Stimulated activated CD4-positive, alpha-beta T cell treated with anti-CD3 and anti-CD28 coated beads, Interleukin-2, amount 100 ng/mL, for 4 hours (primary cell): ENCODE results near the gene CFAP97D2.

ENCODE experiments used
- DNase-seq: peaks from one replicate; pipeline ENCODE4 v3.0.0-alpha.2; 2020; ENCODE audit warnings: low read depth

CFAP97D2 gene

DNA sequence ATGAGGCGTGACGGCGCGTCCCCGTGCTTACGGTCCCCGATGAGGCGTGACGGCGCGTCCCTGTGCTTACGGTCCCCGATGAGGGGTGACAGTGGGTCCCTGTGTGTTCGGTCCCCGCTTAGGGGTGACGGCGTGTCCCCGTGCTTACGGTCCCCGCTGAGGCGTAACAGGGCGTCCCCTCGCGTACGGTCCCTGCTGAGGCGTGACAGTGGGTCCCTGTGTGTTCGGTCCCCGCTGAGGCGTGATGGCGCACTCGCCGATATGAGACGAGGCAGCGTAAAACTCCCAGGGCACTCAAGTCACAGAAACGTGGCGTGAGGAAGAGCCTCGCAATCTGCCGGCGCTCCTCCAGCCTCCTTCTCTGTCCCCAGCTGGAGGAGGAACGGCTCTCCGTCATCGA is 20.9 kb downstream of the CFAP97D2 start:
- DNase-seq = no peak

DNA sequence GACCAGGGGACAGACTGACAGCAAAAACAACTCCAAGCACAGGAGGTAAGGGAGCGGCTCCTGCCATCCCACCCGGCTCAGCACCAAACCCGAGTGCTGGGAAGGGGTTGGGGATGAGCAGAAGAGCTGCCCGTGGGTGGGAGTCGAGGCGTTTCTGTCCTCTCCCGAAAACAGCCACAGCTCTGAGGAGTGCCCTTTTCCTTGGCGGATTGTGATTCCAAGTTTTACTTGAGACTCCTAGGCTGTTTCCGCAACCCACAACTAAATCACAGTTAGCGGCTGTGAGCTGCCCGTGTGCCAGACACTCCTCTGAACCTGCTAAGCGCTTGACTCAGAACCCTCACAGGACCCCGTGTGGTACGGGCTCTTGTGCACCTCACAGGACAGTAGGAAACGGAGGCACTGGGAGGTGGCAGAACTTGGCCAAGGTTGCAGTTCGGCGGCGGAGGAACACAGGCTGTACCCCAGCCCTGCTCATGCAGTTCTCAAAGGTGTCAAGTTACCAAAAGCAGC is 21.4 kb downstream of the CFAP97D2 start:
- no peak for DNase-seq

DNA sequence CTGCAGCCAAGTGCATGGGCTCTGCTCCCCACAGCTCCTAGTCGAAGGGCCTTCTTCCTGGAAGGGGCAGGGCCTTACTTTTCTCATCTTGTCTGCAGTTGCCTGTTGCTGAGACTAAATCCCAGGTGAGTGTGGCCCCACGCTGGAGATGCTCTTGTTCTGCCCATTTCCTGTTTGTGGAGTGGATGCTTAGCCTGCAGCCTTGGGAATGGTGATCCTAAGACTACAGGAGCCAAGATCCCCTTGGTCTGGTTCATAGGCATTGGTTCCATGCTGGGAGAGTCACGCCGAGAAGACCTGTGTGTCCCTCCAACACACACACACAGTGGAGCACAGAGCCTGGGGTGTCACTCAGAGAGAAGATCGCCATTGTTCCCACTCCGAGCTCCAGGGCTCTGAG is 23.5 kb downstream of the CFAP97D2 start:
- DNase-seq = no peak

DNA sequence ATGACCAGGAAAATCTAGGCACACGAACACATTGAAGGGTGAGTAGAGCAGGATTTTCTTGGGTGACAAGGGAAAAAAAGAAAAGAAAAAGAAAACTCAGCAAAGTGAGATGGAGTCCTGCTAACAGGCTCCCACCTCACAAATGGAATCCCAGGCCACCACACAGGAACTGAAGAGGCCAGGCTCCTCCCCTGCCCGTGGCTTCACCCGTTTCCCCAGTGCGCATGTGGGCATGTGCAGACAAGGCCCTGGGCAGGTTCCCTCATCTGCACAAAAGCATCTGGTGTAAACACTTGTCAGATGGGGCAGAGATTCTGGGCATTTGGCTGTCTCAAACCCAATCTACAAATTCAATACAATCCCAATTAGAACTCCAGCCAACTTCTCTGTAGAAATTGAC is 24.5 kb downstream of the CFAP97D2 start:
- no peak for DNase-seq

DNA sequence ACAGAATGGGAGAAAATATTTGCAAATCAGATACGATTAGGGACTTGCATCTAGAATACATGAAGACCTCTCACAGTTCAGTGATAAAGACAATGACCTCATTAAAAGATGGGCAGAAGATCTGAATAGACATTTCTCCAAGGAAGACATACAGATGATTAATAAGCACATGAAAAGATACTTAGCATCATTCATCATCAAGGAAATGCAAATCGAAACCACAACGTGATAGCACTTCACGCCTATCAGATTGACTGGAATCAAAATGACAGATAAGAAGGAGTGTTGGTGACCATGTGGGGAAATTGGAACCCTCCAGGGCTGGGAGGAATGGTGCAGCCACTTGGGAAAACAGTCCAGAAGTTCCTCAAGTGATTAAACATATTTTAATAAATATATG is 25.8 kb downstream of the CFAP97D2 start:
- no peak for DNase-seq

DNA sequence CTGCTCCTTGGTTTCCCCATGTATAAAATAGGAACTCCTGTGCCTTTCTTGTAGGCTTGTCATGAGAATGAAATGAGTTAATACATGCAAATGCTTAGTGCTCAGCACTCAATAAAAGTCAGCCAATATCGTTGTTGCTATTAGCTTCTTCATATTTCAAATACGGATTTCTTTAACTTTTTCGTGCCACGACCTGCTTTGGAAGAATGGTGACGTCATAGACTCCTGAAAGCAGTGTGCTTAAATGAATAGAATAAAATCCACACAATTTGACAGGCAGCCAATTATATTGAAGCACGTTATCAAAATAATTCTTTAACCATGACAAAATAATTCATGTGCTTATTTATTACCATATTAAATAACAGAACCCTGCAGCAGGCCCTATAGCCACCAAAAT is 29.1 kb downstream of the CFAP97D2 start:
- DNase-seq = no peak

DNA sequence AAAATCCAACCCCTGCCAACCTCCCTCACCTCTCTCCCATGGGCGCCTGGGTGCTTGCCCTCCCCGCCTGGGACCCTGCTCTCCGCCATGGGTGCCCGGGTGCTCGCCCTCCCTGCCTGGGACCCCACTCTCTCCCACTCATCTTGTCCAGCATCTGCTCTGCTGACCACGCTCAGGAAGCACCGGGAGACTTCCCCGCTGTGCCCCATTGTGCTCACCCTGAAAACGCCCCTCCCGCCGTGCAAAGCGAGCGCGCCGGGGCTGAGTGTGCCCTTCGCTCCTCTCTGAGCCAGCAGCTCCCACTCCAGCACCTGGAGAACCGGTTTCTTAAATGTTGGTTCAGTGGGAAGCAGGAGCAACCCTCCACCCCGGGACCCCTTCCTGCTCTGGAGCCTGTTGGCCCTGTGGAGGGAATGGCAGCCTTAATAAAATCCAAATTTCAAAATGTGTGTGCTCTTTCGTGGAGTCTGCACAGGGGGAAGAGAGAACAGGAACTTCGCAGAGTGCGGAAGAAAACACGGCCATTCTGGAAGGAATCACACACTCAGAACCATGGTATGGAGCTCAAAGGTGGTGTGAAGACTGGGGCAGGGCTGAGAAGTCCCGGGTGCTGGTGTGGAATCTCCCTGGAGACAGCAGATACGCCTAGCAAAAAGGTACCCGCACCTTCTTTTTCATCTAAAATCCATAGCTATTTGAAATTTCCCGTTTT is 32.5 kb downstream of the CFAP97D2 start:
- no peak for DNase-seq

DNA sequence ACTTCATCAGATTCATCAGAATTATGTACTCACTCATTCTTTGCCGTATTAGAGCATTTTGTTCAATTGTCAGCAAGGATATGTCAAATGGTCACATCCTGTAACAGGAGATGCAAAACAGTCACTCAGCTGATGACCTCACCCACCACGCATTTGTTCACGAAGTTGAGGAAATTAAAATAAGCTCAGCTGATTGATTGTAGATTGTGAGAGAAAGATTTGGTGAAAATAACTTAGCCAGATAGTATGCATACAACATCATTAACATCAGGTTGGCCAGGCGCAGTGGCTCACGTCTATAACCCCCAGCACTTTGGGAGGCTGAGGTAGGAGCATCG is 33.1 kb downstream of the CFAP97D2 start:
- no peak for DNase-seq

DNA sequence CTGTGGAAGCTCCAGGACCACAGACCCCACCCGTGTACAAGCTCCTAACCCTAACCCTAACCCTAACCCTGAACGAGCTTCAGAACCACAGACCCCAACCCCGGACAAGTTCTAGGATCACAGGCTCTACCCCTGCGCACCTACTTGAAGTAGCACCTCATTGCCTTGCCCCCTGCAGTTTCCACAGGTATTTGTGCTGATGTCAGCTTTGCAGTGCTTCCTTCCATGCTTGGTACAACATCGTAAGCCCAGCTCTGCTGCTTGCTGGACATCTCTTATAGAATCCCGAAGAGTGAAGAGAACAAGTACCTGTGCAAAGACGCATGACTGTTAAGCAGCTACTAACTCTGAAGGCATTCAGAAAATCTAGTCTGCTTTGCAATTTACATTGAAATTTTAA is 34.9 kb downstream of the CFAP97D2 start:
- DNase-seq = no peak

DNA sequence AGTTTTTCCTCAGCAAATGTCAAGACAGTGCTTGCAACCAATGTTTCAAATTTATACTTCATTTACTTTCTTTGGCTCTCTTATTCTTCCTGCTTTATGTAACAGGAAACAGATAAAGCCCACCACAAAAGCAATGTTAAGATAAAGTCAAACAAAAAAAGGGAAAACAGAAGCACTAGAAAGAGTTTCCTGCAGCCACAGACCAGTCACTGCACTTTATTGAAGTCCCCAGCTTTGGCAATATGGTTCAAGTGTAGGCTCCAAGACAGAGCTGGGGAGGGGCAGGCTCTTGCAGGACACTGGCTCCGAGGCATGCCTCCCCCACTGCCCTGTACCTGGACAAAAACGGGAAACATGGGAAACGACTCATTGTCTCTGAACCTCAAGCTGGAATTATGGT is 40.3 kb downstream of the CFAP97D2 start:
- DNase-seq = no peak

DNA sequence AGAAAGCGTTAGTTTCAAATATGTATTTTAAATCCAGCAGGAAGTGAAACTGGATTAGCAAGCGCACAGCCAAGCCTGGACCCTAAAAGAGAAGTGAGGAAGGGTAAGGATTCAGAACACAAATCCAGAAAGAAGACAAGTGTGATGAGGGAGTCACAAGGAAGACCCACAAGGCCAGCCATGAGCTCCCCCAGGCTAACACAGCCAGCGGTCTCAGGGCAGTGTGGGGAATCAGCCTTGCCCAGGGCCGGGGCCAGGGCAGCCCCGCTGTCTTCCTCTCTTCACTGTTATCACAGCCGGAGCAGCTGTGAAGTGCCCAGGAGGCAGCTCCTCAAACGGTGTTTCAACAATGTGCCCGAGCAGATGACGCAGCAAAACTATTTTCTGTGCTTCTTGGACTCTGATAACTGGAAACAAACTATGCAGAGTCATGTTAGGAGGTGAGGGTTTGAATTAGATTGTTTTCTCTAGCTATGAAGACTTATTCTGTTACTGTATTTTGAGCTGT is 43.5 kb downstream of the CFAP97D2 start:
- DNase-seq = no peak

DNA sequence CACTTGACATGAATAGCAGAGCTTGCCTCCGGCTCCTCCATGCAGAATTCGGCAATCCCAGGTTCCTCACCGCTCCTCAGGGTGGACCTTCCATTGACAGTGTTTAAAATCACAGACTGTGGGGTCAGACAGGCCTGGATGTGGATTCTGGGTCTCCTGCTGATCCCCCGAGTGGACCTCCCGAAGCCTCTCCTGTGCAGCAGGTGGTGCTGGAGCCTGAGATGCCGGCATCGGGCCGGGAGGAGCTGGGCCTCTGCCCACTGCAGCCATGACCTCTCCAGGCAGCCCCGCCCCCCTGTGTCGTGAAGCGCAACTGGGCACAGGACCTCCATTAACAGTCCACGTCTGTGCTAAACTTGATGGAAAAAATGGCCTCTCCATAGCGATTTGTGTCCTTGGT is 45.1 kb downstream of the CFAP97D2 start:
- no peak for DNase-seq

DNA sequence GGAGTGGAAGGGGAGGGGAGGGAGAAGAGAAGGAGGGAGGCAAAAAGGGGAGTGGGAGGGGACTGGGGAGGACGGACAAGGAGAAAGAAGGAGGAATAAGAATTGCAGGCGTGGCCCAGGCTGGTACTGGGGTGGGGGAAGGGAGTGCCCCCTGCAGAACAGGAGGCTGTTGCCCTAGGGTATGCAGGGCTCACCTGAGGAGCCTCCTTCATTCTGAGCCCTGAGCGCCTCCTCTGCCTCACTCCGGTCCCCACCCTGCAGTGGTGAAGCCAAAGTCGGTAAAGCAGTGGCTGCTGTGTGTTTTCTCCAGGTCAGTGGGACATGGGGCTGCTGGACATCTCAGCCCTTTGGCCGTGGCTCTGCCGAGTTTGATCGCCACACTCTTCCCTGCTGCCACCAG is 46.6 kb downstream of the CFAP97D2 start:
- DNase-seq = no peak

DNA sequence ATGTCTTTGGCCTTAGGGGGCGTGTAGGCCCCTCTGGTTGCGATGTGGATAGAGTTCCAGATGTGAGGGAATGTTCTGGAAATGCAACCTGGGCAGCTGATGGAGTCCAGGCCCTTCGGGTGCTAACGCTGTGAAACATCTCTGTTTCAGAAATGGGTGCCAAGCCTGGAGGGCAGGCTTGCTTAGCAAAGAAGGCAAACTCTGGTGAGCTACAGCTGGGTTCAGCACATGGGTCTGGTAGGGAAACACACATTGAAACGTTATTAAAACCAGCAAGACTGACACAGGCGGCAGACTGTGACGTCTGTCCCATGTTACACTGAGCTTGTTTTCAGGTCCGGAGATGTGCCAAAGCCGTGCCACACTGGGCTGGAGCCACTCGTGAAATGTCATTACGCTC is 47.0 kb downstream of the CFAP97D2 start:
- DNase-seq = no peak

DNA sequence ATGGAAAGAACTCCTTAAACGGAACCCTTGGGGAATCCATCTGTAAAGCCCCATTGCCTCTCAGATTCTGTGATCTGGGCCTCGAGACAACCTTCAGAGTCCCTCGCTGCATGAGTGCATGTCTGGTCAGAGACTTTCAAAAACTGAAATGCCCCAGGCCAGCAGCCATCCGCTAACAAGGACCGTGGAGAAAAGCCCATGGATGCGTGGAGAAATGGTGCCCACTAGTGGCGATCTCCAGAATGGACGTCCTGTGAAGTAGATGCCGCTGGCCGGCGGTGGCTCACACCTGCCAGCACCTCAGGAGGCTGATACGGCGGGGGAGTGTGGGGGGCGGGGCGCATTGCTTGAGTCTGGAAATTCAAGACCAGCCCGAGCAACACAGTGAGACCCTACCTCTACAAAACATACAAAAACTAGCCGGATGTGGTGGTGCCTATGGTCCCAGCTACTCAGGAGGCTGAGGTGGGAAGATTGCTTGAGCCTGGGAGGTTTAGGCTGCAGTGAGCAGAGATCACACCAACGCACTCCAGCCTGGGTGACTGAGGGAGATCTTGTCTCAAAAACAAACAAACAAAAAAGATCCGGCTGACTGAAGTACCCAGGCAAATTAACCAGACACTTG is 47.8 kb downstream of the CFAP97D2 start:
- DNase-seq = peak; percentile 74

DNA sequence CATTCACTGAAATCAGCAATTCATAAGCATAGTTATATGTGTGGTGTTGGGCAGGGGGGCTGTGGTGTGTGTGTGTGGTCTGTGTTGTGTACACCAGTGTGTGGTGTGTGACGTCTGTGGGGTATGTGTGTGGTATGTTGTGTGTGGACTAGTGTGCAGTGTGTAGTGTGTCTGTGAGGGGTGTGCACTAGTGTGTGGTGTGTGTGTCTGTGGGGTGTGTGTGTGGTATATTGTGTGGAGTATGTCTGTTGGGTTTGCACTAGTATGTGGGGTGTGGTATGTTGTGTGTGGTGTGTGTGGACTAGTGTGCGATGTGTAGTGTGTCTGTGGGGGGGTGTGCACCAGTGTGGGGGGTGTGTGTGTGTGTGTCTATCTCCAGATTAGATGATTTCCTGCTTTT is 48.5 kb downstream of the CFAP97D2 start:
- no peak for DNase-seq

DNA sequence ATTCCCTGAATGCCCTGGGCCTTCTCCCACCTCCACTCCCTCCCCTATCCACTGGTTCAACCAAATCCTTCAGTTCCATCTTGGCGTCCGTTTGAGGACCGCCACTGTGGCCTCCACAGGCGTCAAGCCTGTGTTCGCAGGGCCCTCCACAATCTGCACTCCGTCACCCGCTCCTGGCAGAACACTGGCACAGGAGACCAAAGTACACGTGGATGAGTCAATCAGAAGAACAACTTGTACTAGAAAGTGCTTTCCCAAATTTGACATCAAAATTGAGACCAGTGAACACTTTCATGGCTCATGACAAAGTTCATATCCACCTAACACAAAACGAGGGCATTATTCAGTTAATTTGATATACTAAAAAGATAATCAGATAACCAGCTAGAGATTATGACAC is 49.1 kb downstream of the CFAP97D2 start:
- no peak for DNase-seq

DNA sequence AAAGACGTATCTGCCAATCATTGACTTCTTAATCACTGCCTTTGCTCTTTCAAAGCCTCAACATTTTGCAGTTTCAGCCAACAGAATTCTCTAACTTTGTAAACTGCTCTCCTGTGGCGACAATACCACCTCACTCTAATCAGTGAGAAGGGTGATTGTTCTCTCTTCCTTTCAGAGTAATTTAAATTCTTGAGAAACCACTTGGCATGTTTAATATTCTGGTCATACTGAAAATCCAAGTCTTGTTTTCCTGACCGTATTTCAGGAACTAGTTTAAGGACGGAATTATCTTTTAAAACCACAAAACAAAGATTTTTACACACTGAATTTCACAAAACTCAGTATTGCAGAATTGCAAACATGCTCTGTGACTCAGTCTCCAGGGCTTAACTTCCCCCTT is 50.4 kb downstream of the CFAP97D2 start:
- no peak for DNase-seq

DNA sequence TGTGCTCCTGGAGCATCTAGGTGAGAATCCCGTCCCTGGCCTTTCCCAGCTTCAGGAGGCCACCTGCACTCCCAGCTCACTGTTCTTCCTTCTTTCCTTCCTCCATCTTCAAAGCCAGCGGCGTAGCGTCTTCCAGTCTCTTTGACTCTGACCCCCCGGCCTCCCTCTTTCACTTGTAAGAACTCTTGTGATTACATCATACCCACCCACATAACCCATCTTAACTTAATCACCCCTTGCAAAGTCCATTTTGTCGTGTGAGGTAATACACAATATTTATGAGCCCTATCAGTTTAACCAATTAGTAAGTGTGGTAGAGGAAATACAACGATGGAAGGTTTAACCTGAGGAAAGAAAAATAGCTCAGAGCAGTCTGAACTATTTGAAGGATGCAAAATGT is 51.1 kb downstream of the CFAP97D2 start:
- DNase-seq = no peak

DNA sequence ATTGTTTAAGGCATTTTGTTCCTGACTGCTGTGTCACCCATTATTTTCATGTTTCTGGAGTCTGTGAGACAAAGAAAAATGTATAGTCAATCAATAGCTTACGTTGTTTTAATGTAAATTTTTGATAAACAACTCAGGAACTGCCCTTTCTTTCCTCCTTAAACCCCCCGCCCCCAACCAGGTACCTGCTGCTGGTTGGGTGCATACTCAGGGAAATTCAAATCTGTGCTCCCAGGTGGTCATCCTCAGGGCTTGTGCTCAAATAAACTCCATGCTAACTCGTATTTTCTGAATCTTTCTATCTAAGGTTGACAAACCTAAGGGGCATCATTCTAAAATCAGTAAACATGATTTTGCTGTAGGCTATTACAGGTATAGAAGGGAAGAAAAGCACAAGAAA is 51.5 kb downstream of the CFAP97D2 start:
- DNase-seq = no peak

DNA sequence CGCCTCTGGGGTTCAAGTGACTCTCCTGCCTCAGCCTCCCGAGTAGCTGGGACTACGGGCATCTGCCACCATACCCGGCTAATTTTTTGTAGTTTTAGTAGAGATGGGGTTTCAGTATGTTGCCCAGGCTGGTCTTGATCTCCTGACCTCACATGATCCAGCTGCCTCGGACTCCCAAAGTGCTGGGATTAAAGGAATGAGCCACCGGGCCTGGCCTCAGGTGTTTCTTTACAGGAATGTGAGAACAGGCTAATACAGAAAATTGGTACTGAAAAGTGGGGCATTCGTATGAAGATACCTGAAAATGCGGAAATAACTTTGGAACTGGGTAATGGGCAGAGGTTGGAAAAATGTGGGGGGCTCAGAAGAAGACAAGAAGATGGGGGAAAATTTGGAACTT is 52.8 kb downstream of the CFAP97D2 start:
- DNase-seq = no peak

DNA sequence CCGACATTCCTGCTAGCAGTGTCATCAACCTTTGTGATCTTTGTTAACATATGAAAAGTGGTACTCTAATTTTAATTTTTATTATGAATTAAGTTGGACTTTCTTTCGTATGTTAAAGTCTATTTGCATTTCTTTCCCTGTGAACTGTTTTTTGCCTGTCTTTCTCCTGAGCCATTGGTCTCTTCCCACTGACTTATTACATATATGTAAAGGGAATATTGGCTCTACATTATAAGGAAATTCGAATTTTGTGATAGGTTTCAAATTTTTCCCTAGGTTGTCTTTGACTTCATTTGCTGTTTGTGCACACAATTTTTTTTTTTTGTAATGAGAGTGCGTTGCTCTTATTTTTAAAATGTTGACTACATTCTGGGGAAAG is 55.2 kb downstream of the CFAP97D2 start:
- no peak for DNase-seq

DNA sequence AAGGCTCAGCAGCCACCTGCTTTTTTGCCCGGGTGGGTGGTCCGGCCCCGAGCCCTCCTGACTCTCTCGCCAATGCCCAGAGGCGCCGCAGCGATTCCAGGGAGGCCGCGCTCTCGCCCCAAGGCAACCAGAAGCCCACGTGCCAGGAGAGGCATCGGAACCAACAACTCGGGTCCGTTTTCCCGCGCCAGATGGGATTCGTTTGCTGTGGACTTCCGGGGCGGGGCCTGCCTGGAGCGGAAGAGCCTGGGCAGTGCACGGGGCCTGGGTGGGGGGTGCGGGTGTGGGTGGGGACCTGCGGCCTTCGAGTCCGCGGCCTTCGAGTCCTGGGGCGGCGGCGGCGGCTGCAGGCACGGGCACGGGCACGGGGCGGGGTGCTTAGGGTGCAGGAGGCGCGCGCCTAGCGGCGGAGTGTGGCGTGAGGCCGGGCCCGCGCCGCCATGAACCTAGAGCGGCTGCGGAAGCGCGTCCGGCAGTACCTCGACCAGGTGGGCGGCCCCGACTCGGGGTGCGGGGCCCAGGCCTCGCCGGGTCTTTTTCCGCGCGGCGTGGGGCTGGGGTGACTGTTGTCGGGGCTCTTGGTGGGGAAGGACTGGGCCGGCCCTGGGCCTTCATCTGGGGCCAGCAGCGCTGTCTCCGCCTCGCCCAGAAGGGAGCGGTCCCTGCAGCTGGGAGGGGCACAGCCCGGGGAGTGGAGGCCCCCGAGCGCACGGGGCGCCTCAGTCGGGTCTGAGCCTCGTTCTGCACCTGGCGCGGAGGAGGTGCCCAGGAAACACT is 55.8 kb downstream of the CFAP97D2 start, which contains the start of gene CDC16:
Gene CDC16 (plus strand): TSS at position 253 of the 777 bp plus-strand sequence. CDS start 188 bp downstream, at position 441.
- DNase-seq = peak; percentile 80
